Medulla oblongata (tissue), 1 donor: ENCODE results near the gene KIAA1958.
"Not testable (repeated sequence)": the region's sequence is repeated elsewhere in the genome, so short reads cannot be mapped to it uniquely, and the experiment has no call there.

Experiments used
- DNase-seq: peaks from one replicate; pipeline ENCODE4 v3.0.0-alpha.2; 2015; ENCODE audit errors: extremely low spot score

Gene KIAA1958

DNA sequence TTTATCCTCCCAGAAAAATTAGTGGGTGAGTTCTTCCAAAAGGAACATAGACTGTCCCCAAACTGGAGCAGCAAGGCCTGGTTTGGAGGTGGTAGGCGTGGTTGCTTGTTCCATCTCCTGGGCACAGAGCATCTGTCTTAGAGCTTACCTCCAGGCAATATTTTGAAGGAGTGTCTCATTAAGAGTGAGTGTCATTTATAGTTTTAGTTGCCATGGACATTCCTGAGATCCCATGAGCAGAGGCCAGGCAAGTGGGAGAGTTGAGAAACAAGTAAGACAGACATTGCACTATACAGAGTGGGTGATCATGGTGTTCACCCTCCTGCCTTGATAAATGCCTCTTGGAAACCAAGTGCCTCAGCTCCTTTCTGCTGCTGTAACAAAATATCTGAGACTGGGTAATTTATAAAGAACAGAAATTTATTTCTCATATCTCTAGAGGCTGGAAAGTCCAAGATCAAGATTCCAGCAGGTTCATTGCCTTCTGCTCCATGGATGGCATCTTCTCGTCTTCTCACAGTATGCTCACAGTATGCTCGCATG is 68.5 kb downstream of the KIAA1958 start:
- no peak for DNase-seq

DNA sequence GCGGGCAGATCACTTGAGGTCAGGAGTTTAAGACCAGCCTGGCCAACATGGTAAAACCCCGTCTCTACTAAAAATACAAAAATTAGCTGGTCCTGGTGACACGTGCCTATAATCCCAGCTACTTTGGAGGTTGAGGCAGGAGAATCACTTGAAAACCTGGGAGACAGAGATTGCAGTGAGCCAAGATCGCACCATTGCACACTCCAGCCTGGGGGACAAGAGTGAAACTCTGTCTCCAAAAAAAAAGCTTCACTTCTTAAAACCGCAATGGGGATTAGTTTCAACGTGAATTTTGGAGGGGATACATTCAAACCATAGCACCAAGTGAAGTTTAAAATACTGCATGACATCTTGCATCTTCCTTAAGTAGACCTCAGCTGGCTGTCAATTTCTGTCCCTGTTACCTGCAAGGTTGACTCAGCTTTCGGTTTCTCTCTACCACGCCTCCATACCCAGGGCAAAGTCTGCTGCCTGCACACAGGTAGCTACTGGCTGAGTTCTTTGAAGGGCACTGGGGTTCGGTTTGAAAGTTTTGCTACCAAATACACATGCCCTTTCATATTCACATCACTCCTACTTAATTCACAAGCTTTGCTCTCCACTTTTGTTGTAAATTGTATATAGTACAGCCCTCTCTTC is 69.3 kb downstream of the KIAA1958 start:
- DNase-seq = no peak

DNA sequence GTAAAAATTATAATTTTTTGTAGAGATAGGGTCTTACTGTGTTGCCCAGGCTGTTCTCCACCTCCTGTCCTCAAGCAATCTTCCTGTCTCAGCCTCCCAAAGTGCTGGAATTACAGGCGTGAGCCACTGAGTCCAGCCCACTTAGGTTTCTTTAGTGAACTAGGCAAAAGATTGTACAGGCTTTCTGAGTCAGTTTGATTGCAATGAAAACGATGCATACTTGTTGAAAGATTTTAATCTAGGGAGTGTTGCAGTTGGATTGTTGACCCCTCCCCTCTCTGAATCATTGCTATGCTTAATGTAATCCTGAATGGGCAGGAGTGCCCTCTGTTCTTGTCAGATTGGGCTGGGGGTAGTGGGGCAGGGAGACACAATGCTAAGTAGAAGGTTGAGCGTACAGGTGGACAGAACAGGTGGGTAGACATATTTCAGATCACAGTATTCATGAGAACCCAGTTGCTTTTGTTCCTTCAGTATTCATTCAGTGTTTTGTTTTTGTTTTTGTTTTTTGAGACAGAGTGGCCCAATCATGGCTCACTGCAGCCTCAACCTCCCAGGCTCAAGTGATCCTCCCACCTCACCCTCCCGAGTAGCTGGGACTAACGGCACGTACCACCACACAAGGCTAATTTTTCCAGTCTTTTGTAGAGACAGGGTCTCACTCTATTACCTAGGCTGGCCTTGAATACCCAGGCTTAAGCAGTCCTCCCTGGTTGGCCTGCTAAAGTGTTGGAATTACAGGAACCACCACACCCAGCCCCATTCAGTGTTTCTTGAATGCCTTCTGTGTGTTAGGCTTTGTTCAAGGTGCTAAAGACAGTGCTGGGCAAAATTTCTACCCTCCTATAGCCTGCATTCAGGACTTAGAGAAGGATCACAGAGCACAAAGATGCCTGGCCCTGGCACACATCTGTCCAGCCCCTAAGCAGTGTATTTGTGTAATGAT is 70.1 kb downstream of the KIAA1958 start:
- DNase-seq = no peak

- DNase-seq = no peak
Measured at GRCh38 chr9:112558476-112558875, 71.8 kb downstream of the KIAA1958 start.

DNA sequence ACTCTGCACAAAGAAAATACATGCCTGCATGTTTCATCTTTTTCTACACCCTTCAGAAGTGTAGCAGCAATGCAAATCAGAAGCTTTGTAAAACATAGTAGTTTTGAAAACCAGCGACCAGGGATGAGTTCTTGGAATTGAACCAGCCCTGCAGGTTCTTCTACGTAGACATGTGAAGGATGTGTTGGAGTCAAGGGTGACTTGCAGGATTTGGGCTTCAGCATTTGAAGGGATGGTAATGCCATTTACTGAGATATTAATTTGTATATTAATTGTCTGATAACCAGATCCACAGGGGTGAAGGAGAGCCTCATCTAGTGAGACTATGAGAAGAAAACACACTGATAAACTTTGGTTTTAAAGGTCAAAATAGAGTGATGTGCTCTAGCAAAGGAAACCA is 72.4 kb downstream of the KIAA1958 start:
- DNase-seq = no peak

GRCh38 chr9:112559629-112560413 is 73.2 kb downstream of the KIAA1958 start:
- no peak for DNase-seq

DNA sequence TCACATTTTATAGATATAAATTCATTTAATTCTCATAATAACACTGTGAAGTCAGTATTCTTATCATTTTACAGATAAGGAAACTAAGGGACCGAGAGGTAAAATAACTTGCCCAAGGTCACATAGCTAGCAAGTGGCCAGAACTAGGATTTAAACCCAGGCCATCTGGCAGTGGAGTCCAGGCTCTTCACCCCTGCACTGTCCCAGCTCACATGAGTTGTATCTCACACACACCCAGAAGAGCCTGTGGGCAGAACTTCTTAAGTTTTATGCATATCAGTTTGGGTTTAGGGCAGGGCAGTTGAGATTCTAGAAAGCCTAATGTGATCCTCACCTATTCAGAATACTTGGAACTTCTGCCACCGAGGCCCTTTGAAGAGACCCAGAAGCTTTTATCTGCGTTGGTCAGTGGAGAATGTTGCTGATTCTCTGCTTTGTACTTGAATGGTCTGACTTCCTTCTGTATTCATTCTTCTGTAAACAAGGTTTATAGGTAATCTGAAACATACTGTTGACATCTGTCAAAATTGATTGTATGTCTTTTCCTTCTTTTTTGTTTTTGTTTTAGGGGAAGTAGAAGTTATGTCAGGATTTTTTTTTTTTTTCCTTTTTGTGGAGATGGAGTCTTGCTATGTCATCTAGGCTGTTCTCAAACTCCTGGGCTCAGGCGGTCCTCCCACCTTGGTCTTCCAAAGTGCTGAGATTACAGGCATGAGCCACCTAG is 75.8 kb downstream of the KIAA1958 start:
- no peak for DNase-seq

DNA sequence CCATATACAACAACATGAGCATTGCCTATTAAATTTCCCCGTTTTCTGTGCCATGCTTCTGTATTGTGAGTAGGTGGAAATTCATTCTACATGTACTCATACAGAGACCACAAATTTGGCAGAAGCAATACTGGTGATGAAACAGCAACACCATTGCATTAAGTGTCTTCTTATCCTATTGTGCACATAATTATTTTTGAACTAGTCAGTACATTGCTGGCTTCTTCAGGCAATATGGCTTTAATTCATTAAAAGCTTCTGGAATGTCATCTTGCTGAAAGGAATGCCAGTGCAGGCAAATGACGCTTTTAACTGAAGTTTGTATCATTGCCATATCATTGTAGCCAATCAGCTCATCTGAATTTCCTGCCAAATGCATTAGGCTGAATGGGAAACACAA is 82.6 kb downstream of the KIAA1958 start:
- DNase-seq = no peak

GRCh38 chr9:112570671-112571167 is 84.1 kb downstream of the KIAA1958 start:
- peak; percentile 92 for DNase-seq

DNA sequence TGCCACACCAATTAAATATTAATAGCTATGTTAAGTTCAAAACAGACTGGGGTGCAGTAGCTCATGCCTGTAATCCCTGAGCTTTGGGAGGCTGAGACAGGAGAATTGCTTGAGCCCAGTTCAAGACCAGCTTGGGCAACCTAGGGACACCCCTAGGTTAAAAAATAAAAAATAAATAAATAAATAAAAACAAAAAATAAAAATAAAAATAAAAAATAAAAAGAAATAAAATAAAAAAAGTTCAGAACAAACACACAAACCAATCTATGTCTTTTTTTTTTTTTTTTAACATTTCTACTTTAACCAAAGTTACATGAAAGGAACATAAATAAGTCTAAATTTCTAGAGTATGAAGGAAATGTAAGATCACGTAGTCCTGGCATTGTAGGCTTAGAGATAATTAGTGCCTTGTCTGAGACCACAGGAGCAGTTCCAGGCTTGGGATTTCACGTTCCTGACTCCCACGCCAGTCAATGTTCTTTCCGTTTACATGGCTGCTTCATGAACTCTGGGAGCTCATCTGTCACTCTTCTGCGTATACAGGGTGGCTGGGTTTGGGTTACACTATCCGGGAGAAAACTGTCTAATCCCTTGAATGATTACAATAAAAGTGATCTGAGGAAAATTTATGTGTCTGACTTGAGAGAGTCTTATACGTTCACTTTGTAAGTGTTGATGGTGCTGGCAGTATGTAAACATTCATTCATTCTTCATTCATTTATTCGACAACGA is 85.2 kb downstream of the KIAA1958 start:
- DNase-seq = no peak

DNA sequence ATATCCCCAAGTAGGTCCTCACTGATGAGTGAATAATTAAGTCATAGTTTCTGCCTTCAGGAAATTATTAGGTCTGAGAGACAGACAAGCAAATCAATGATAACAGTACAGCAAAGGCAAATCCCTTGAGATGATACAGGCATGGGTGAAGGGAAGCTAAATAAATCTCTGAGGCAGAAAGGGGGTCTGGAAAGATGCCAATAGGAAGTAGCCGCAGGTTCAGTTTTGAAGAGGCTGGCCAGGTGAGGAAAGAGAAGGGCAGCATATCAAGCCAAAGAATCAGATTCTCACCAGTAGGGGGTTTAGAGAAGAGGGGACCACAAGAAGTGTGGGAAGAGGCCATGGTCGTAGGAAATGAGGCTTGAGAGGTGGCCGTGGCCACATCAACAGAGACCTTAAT is 85.8 kb downstream of the KIAA1958 start:
- DNase-seq = no peak

- DNase-seq = no peak
Measured at GRCh38 chr9:112574008-112574407, 87.4 kb downstream of the KIAA1958 start.

DNA sequence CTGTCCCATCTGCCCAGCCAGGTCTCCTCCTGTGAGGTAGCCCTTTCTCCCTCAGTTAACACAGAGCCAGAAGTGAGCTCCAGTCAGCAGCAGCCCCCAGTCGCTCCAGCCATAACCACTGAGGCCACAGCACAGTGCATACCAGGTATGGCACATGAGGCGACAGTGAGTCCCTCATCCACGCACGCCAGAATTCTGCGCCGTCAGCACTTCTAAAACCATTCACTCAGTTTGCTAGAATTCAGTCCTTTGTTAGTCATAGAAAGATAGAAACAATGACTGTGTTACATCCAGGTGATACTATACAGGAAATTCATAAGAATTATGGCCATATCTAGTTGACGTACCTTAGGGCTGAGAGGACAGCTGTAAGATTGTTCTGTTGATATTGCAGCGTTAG is 88.5 kb downstream of the KIAA1958 start:
- no peak for DNase-seq

DNA sequence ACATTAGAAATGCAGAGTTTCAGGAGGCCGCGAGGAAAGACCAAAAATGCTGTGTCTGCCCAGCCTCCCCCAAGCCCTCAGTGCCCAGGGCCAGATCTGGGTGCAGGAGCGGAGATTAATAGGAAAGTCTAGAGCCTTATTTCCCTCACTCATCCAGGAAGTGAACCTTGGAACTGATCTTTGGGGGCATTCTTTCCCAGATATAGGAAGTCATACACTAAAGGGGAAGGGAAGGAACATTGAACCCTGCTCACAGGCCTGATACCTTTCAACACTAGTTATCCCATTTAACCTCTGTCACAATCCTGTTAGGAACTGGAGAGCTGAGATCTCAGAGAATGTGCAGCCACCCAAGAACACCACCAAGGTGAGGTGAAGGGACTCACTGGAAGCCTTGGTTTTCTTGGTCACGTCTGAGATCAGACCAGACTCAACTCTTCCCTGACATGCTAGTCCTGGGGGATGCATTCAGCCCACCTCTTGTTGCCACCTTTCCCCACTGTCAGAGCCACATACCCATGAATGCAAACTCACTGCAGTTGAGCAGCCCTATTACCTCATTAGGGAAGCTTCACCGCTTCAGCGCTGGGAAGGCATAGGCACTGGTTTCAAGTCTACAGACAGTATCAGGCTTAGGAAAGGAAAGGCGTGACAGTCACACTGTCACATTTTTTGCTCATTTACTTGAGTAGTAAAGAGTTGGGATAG is 95.0 kb downstream of the KIAA1958 start:
- DNase-seq = no peak

DNA sequence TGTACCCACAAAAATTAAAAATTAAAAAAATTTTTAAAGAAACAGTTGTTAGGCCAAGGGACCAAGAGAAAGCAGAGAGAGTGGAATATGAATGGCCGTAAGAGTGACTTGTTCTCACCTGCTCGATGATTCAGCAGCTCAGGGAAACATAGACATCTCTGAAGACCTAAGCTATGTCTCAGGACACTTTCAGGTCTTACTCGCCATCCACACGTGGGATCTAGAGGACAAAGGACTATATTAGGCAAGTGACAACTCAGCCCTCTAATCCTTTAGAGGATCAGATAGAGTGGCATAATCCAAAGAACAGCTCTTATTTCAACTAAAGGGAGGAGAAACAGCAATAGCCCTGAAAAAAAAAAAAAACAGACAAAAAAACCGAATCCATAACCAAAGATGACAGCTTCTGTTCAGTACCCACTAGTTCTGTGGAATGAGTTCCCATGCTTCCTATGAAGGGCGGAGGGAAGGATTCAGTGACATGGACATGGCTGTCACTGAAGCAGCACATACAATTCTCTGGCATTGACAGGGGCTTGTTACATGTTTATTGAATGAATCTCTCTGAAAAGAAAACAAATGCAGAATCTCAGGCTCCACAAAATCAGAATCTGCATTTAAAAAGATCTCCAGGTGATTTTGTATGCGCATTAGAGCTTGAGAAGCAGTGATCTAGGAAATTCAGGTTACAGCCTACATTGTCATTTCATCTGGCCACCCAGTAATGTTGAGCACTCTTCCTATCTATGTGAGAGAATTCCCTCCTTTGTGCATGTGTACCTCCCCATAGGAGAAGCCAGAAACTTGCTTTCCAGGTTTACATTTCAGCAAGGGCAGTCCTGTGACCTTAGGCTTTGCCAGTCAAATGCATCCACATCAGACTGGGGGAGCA is 96.0 kb downstream of the KIAA1958 start:
- DNase-seq = no peak

GRCh38 chr9:112586599-112587155 is 100.0 kb downstream of the KIAA1958 start:
- DNase-seq = no peak

GRCh38 chr9:112591875-112592274 is 105.2 kb downstream of the KIAA1958 start:
- not testable (repeated sequence) for DNase-seq

DNA sequence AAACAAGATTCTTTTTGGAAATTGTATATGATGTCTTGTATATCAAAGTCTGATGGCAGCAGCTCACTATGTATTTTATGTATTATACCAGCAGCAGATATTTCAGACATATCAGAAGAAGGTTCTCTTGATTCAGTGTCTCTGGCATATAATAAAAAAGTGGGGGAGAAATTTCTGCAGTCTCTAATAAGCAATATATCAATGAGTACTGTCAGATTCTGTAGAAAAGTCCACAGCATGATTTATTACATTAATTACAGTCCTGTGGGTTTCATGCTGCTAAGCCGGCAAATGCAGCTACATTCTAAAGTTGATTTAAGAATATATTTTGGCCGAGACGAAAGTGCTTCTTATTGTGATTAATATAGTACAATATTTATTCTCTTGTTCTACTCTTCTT is 113.1 kb downstream of the KIAA1958 start:
- DNase-seq = no peak
